Tibial nerve (tissue), 4 donors: ENCODE measurements around the gene EGFR. TPM values are rescaled to one million over a fixed set of nuclear protein-coding genes. Genes with fewer than 3 reads are reported as not detected.
"Not testable (repeated sequence)": the region's sequence is repeated elsewhere in the genome, so short reads cannot be mapped to it uniquely, and the experiment has no call there.

Experiments used
- DNase-seq, 2 donors: peaks; one replicate each; pipeline ENCODE4 v3.0.0-alpha.2; 2019; ENCODE audit warnings: low spot score in 2 of 2
- H3K27ac ChIP-seq, 4 donors: fragments of 200-600 bp; sonication (generic) in 3 of 4; one replicate each; pipeline ENCODE4 v1.5.1; 2017 to 2019; ENCODE audit warnings: mild to moderate bottlenecking in 1 of 4
- H3K27me3 ChIP-seq, 2 donors: fragments of 200-600 bp; sonication (generic) in 1 of 2; one replicate each; pipeline versions ENCODE4 v1.5.1 to v1.6.0; 2017 to 2019
- H3K36me3 ChIP-seq, 3 donors: fragments of 200-600 bp; sonication (generic); one replicate each; pipeline ENCODE4 v1.5.1; 2018 to 2019
- H3K4me1 ChIP-seq, 4 donors: fragments of 200-600 bp; sonication (generic) in 3 of 4; one replicate each; pipeline ENCODE4 v1.5.1; 2017 to 2019
- H3K4me3 ChIP-seq, 4 donors: fragments of 200-600 bp; sonication (generic) in 3 of 4; one replicate each; pipeline ENCODE4 v1.5.1; 2017 to 2019; ENCODE audit warnings: mild to moderate bottlenecking in 1 of 4, moderate library complexity in 1 of 4
- H3K9me3 ChIP-seq, 4 donors: fragments of 200-600 bp; sonication (generic) in 3 of 4; one replicate each; pipeline ENCODE4 v1.5.1; 2017 to 2019
- CTCF ChIP-seq, 5 experiments: fragments of 200-600 bp in 3 of 5; fragments of 450-650 bp in 2 of 5; sonication (generic) in 3 of 5; IDR thresholded peaks; one replicate each; pipeline ENCODE4 v1.5.1; 2016 to 2019; ENCODE audit warnings: antibody characterized with exemption in 5 of 5, mild to moderate bottlenecking in 3 of 5, moderate library complexity in 2 of 5
- EP300 ChIP-seq, 2 donors: sonication (generic); formaldehyde crosslinking; IDR thresholded peaks; one replicate each; pipeline ENCODE4 v1.6.1; 2017; ENCODE audit warnings: antibody characterized with exemption in 2 of 2, mild to moderate bottlenecking in 1 of 2
- POLR2A ChIP-seq, 2 donors: fragments of 450-650 bp; IDR thresholded peaks; one replicate each; pipeline ENCODE4 v1.6.1; 2017; ENCODE audit warnings: antibody characterized with exemption in 2 of 2, mild to moderate bottlenecking in 2 of 2, moderate library complexity in 2 of 2
- WGBS, 2 donors: methylation state at CpG; one replicate each; pipeline ENCODE4 v1.1.5; 2018; 5-methylcytosine and 5-hydroxymethylcytosine counted together
- total RNA-seq, 4 donors: library from RNA; depleted of rRNA; stranded (reverse); fragments of >200 nt; gene quantifications; one replicate each; pipeline ENCODE4 v1.1.0, GENCODE V29; 2016

The EGFR gene
- total RNA-seq, 4 donors from 2014 or later: 72.3 to 136 (median 127) TPM

- Histone ChIP-seq H3K36me3 (peaks cover 0 to 53% (median 0%) of the 10 kb centered on the region in 3 donors), H3K4me1 (no peaks in the 10 kb centered on the region), H3K9me3 (no peaks in the 10 kb centered on the region), H3K27ac (no peak overlapping the region), H3K4me3 (no peak overlapping the region), H3K27me3 (no peaks in the 10 kb centered on the region)
- 85 to 87% methylated on average over 13 of the region's 13 CpGs for WGBS, 2 donors
- TF ChIP-seq POLR2A (IDR thresholded peaks at IDR 0.05) (no peak), EP300 (IDR thresholded peaks at IDR 0.05) (no peak), CTCF (IDR thresholded peaks at IDR 0.05) (no peak)
- DNase-seq: no peak
These were observed 146.5 kb downstream of the EGFR start for GRCh38 chr7:55165176-55165861.

GRCh38 chr7:55167296-55167695, 148.5 kb downstream of the EGFR start:
- not testable (repeated sequence) for DNase-seq, H3K4me3 ChIP-seq, H3K27me3 ChIP-seq, H3K27ac ChIP-seq, H3K9me3 ChIP-seq, H3K4me1 ChIP-seq
- peaks cover 0 to 60% (median 0%) of the 10 kb centered on the region in 3 donors for H3K36me3 ChIP-seq
- WGBS, 2 donors: 89 to 90% methylated on average over 4 of the region's 4 CpGs

- H3K27me3 ChIP-seq: no peaks in the 10 kb centered on the region
- peak overlapping the region in 1 of 4 donors; percentile 13 for H3K27ac ChIP-seq
- 66 to 67% methylated on average over 11 of the region's 11 CpGs for WGBS, 2 donors
- no peak overlapping the region for H3K4me3 ChIP-seq
- TF ChIP-seq CTCF (IDR thresholded peaks at IDR 0.05) (no peak), POLR2A (IDR thresholded peaks at IDR 0.05) (no peak)
- H3K4me1 ChIP-seq: peaks cover 0 to 18% (median 0%) of the 10 kb centered on the region in 4 donors
- no peak for DNase-seq
- H3K36me3 ChIP-seq: peaks cover 0 to 51% (median 0%) of the 10 kb centered on the region in 3 donors
- no peaks in the 10 kb centered on the region for H3K9me3 ChIP-seq
These were observed 151.7 kb downstream of the EGFR start for GRCh38 chr7:55170335-55171069.

GRCh38 chr7:55171157-55171556, 152.3 kb downstream of the EGFR start:
- 68 to 77% methylated on average over 7 of the region's 7 CpGs for WGBS, 2 donors
- H3K36me3 ChIP-seq: peaks cover 0 to 45% (median 0%) of the 10 kb centered on the region in 3 donors

GRCh38 chr7:55172161-55172560, 153.3 kb downstream of the EGFR start:
- peaks cover 0 to 40% (median 0%) of the 10 kb centered on the region in 3 donors for H3K36me3 ChIP-seq
- peaks cover 0 to 22% (median 3%) of the 10 kb centered on the region in 4 donors for H3K4me1 ChIP-seq
- WGBS, 2 donors: 75 to 80% methylated on average over 5 of the region's 5 CpGs

More at GRCh38 chr7:55171157-55171556, 152.3 kb downstream of the EGFR start:
- TF ChIP-seq POLR2A (IDR thresholded peaks at IDR 0.05) (no peak), CTCF (IDR thresholded peaks at IDR 0.05) (no peak), EP300 (IDR thresholded peaks at IDR 0.05) (no peak)
- peaks cover 0 to 18% (median 0%) of the 10 kb centered on the region in 4 donors for H3K4me1 ChIP-seq
- H3K27ac ChIP-seq: no peak overlapping the region
- H3K4me3 ChIP-seq: no peak overlapping the region
- H3K9me3 ChIP-seq: no peaks in the 10 kb centered on the region
- no peak for DNase-seq
- H3K27me3 ChIP-seq: no peaks in the 10 kb centered on the region

More at GRCh38 chr7:55172161-55172560, 153.3 kb downstream of the EGFR start:
- no peaks in the 10 kb centered on the region for H3K27me3 ChIP-seq
- H3K27ac ChIP-seq: no peak overlapping the region
- no peaks in the 10 kb centered on the region for H3K9me3 ChIP-seq
- no peak overlapping the region for H3K4me3 ChIP-seq
- DNase-seq: no peak
- TF ChIP-seq EP300 (IDR thresholded peaks at IDR 0.05): no peak
- no peak for TF ChIP-seq CTCF (IDR thresholded peaks at IDR 0.05)
- TF ChIP-seq POLR2A (IDR thresholded peaks at IDR 0.05): no peak
